ENCODE data around the gene AVEN. TPM values are rescaled to one million over a fixed set of nuclear protein-coding genes. Genes with fewer than 3 reads are reported as not detected.

AVEN gene
- total and polyA plus RNA-seq, 2 of the 4 experiments (the other 2 are of a cell fraction), result 9.1 to 17.6 TPM

DNA sequence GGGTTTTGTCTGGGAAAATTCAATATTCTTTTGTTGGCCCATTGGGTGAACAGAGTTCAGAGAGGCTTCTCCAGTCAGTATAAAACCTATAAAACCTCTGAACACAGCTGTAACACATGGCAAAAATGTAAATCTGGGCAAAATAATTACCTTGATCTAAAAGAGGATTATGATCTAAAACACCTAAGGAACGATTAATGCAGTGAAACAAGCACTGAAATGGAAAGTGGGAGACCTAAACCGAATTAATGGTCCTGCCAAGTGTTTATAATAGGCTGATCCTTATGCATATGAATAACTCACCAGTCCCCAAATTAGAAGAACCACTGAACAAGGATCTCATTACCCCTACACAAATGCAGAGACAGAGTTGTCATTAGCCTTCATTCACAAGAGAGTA, 32.6 kb downstream of the AVEN start:
- no peak overlapping the region for H3K18ac ChIP-seq (ENCODE audit: low read depth, low read length)
- H4K8ac ChIP-seq (ENCODE audit: low read depth in 2 of 2, low read length in 2 of 2), result no peak overlapping the region
- H3K9ac ChIP-seq (ENCODE audit: low read depth, low read length), result no peak overlapping the region
- DNase-seq (no peak), ATAC-seq (ENCODE audit: low read depth) (no peak)
- no peak overlapping the region for H3K4me2 ChIP-seq (ENCODE audit: low read depth, low read length)
- no peak overlapping the region for H2BK120ac ChIP-seq (ENCODE audit: low read depth, low read length)
- no peak overlapping the region for H3K56ac ChIP-seq (ENCODE audit: extremely low read depth, insufficient read depth, low read length)
- TF ChIP-seq RFX5 (IDR thresholded peaks at IDR 0.05; ENCODE audit: low read depth, low read length), result no peak
- no peak for TF ChIP-seq RCOR1 (IDR thresholded peaks at IDR 0.05; ENCODE audit: insufficient replicate concordance, low read length)
- TF ChIP-seq MAZ (IDR thresholded peaks at IDR 0.05; ENCODE audit: borderline replicate concordance, low read depth, low read length), result no peak
- no peak for TF ChIP-seq POLR2A (IDR thresholded peaks at IDR 0.05; ENCODE audit: low read depth, low read length)
- TF ChIP-seq CHD1 (IDR thresholded peaks at IDR 0.05; ENCODE audit: low read depth, low read length), result no peak
- no peak for TF ChIP-seq MAFK (IDR thresholded peaks at IDR 0.05; ENCODE audit: low read depth, low read length)
- no peak for TF ChIP-seq NFE2L2 (IDR thresholded peaks at IDR 0.05; ENCODE audit: low read depth, low read length)
- TF ChIP-seq FOS (IDR thresholded peaks at IDR 0.05; ENCODE audit: low read depth, low read length), result no peak
- TF ChIP-seq, protein P1, sequence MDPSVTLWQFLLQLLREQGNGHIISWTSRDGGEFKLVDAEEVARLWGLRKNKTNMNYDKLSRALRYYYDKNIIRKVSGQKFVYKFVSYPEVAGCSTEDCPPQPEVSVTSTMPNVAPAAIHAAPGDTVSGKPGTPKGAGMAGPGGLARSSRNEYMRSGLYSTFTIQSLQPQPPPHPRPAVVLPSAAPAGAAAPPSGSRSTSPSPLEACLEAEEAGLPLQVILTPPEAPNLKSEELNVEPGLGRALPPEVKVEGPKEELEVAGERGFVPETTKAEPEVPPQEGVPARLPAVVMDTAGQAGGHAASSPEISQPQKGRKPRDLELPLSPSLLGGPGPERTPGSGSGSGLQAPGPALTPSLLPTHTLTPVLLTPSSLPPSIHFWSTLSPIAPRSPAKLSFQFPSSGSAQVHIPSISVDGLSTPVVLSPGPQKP (IDR thresholded peaks at IDR 0.05; ENCODE audit: borderline replicate concordance, low read depth, low read length), result no peak
- TF ChIP-seq RAD21 (IDR thresholded peaks at IDR 0.05; ENCODE audit: low read length), result no peak
- no peak for TF ChIP-seq CEBPB (IDR thresholded peaks at IDR 0.05; ENCODE audit: low read depth, low read length)
- no peak for TF ChIP-seq BHLHE40 (IDR thresholded peaks at IDR 0.05; ENCODE audit: low read depth, low read length)
- POLR2A ChIA-PET (ENCODE audit: unreplicated experiment), result no interaction called here
- no peaks in the 10 kb centered on the region; the same call in 1 of the 2 replicates for H4K20me1 ChIP-seq (ENCODE audit: insufficient read depth, low read length)
- no peaks in the 10 kb centered on the region for H3K36me3 ChIP-seq (ENCODE audit: control insufficient read depth, insufficient read depth, low read length)
- H3K4me3 ChIP-seq (ENCODE audit: insufficient read depth, low read depth, low read length), result no peak overlapping the region
- no peak overlapping the region for H3K14ac ChIP-seq (replicated peaks; ENCODE audit: low read depth, low read length)
- H3K23ac ChIP-seq (ENCODE audit: low read depth, low read length), result no peak overlapping the region
- H3K9me1 ChIP-seq (ENCODE audit: insufficient read depth, low read length), result no peaks in the 10 kb centered on the region
- H3K4me1 ChIP-seq (ENCODE audit: control insufficient read depth, insufficient read depth, low read length), result no peaks in the 10 kb centered on the region
- H4K5ac ChIP-seq (ENCODE audit: low read depth, low read length), result no peak overlapping the region
- no peaks in the 10 kb centered on the region for H3K9me3 ChIP-seq (ENCODE audit: control insufficient read depth, insufficient read depth, low read length)
- no peak overlapping the region for H3K27ac ChIP-seq (ENCODE audit: insufficient read depth, low read length)
- H3K27me3 ChIP-seq (ENCODE audit: control insufficient read depth, insufficient read depth, low read length), result no peaks in the 10 kb centered on the region
- in situ Hi-C loops (cut with MboI; ENCODE audit: low sequenced_read_pairs), result no loop called here
- CTCF ChIA-PET, result no interaction called here
- H2BK5ac ChIP-seq (ENCODE audit: low read depth, low read length, poor library complexity, severe bottlenecking), result no peak overlapping the region
- H4K91ac ChIP-seq (ENCODE audit: insufficient read depth, low read depth, low read length), result no peak overlapping the region
- no peak overlapping the region for H2AK9ac ChIP-seq (replicated peaks; ENCODE audit: low read depth, low read length, poor library complexity)
- no peak overlapping the region for H2AFZ ChIP-seq (replicated peaks; ENCODE audit: low read length, poor library complexity)
- no peak overlapping the region for H2BK20ac ChIP-seq (ENCODE audit: low read depth, low read length)
- no CpG with 5 or more reads among the region's 2 CpGs for WGBS, 2 experiments (ENCODE audit: extremely low coverage in 2 of 2, insufficient read length in 1 of 2)
- dilution Hi-C loops (cut with HindIII; ENCODE audit: low sequenced_read_pairs, unreplicated experiment), result no loop called here
- H3K4ac ChIP-seq (ENCODE audit: low read depth, low read length), result no peak overlapping the region
- no peak overlapping the region for H2BK15ac ChIP-seq (ENCODE audit: low read depth, low read length)
- BruUV-seq (replicated peaks), result no TSS peak
- intact Hi-C loops (cut with micrococcal nuclease), result no loop called here
- no peak overlapping the region for H2AK5ac ChIP-seq (ENCODE audit: low read depth, low read length)
- H3K79me1 ChIP-seq (ENCODE audit: low read depth in 1 of 2, low read length in 2 of 2), result peaks cover 0 to 8% of the 10 kb centered on the region in 2 experiments; a peak in 1 of 4 replicates

Data from IMR-90 (cell line).